GM18526 (cell line): ENCODE measurements around the gene NPTX1.
A peak's percentile ranks its signal among the peaks of the same experiment; 100 is the strongest.

Experiments used
- POLR2A ChIP-seq: IDR thresholded peaks from 3 replicates; pipeline ENCODE4 v1.6.1; 2011; ENCODE audit not compliant: insufficient read length; ENCODE audit errors: extremely low read depth

The NPTX1 gene

DNA sequence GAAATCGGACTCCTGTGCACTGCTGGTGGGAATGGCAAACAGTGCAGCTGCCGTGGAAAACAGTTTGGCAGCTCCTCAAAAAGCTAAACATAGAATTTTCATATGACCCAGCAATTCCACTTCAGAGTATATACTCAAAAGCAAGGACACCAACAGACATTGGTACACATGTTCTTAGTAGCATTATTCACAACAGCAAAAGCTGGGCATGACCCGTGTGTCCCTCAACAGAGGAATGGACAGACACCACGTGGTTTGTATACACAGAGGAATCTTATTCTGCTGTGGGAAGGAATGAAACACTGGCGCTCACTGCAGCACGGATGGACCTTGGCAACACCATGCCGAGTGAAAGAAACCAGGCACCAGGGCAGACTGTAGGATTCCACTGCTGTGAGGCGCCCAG is 16.0 kb downstream of the NPTX1 start:
- TF ChIP-seq POLR2A: no peak

DNA sequence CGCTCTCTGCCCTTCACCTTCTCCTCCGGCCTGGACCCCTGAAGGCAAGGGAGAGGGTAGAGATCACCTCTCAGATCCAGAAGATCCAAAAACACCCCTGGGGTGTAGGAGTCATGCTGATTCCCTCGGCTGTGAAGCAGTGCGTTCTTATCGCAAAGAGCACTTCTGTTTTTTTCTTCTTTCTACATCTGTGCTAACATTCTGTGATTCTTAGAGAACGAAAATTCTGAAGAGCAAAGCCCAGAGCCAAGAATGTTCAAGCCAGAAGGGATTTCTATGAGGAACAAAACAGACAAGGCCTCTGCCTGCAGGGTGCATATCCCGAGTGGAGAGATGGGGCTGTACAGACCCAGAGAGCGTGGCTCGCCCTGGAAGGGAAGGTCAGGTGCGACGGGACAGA is 17.2 kb downstream of the NPTX1 start:
- no peak for TF ChIP-seq POLR2A

DNA sequence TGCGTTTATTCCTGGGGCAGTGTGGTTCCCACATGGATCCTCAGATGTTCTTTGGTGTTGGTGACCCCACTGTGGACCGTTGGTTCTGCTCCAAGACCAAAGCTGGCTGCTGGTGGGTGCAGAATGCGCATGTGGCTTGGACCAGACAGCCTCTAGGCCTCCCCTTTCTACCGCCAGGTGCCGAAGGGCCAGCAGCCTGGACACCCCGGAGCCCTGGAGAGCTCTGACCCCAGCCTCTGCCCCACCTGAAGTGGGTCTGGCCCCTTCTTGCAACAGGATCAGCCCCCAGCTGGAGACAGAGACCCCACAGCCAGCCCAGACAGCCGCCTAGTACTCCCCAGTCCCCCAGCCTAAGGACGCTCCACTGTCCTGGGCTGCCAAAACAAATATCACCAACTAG is 18.4 kb downstream of the NPTX1 start:
- no peak for TF ChIP-seq POLR2A

DNA sequence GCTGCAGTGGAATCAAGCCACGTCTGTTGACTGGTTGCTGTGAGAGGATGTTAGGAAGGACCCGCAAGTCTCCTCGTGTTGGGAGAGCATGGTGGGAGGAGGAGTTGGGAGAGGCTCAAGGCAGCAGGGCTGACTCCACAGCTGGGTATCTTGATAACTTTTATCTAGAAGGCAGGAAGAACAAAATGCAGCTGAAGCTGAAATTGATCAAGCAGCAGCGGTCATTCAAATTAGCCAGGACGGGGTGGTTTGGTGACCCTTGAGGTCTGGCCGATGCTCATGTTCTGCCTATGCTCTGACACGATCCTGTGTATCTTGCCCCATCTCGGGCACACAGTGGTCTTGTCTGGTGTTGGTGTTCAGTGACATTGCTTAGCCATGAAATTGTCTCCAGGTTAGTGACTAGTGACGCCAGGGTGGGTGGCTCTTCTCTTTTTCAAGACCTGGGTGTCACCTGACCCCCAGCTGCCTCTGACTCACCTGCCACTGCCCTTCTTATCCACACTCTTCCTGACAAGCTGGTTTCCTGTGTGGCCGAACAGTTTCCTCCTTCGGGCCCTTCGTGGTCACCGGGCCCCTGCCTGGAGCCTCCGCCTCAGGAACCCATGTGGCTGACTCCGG is 19.1 kb downstream of the NPTX1 start:
- no peak for TF ChIP-seq POLR2A

DNA sequence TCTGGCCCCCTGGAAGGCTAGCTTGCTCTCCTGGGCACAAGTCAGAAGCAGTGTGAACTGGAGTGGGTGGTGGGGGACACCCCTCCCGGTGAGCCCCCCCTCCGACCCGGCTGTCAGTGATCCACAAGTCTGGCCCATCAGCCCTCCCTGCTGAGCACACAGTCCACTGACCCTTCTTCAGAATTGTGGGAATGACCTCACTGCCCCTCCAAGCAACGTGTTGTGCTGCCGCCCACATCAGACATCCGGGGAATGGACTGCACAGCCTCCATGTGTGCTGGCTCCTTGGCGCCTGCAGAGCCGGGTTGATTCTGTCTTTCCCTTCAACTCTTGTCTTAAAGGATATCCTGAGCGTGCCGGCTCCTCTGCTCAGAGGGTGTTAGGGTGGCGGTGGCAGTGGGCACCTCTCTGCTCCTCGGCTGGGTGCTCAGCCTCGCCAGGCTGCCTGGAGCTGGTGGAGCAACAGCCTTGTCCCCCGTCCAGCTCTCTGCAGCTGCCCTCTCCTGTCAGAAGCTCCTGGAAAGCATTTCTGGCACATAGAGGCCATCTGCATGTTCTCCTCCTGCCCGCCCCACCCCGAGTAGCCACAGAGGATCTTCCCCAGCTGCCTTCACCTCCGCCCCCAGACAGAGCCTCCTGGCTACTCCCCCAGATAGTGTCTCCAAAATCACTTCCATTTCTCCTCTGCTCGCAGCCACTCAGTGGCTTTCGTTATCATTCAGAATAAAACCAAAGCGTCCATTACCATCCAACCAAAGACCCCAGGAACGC is 19.8 kb downstream of the NPTX1 start:
- TF ChIP-seq POLR2A: no peak

DNA sequence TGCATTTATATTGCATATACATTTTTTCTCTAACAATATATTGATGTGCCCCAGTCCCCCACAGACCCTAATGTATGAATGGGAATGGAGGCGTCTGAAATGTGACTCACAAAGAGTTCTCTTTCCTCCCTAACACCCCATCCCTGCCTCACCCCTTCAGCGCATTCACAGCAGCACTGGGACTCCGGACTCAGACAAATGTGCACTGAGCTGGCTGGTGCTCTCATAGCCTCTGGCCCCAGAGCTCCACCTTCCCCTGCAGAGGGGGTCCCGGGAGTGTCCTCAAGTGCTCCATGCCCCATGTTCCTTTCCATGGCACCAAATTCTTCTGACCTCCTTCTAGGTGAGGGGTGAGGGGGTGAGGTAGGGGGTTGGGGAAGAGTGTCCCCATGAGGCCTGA is 20.6 kb downstream of the NPTX1 start:
- TF ChIP-seq POLR2A: no peak

DNA sequence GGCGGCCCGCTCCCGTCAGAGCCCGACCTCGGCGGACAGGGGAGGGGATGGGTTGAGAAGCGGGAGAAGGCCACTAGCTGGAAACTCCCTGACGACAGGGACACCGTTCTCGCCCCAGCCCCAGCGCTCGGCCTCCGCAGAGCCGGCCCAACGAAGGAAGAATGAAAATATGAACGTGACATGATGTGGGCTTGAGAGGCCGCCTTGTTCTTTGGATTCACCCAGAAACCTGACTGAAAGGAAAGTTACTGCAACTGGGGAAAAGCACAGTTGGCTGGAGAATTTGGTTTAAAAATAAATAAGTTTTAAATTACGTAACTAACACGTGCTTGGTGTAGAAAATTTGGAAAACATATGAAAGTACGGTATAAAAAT is 21.1 kb downstream of the NPTX1 start:
- no peak for TF ChIP-seq POLR2A

DNA sequence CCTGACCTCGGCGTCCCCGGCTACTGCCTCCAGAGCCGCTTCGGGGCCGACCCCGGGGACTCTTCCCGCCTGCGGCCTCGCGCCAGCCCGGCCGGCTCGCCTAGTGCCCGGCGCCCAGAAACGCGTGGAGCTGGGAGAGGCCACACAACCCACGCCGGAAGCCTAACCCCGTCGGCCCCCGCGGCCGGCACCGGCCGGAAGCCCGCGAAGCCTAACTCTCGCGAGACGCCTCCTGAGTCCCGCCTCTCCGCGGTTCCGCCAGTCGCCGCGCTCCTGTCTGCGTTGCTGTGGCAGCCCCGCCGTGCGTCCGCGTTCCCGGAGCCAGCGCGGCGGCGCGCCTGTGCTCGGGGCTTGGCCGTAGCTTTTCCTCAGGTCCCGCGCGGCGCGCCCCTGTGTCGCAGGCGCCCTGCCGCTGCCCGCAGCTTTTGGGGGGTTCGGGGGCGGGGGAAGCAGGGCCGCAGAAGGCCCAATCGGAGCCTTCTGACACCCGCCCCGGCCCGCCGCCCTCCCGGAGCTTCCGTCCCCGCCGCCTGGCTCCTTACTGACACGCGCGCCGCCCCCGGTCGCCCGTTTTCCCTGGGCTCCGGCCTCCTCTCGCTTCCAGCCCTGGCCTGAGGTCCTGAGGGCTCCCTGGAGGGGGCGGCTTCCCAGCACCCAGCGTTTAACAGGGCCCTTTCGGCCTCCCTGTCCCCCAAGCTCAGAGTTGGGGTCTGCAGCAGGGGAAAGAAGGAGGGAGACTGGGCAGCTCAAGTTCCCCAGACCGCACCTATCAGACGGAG is 21.7 kb downstream of the NPTX1 start:
- peak; percentile 93 for TF ChIP-seq POLR2A

DNA sequence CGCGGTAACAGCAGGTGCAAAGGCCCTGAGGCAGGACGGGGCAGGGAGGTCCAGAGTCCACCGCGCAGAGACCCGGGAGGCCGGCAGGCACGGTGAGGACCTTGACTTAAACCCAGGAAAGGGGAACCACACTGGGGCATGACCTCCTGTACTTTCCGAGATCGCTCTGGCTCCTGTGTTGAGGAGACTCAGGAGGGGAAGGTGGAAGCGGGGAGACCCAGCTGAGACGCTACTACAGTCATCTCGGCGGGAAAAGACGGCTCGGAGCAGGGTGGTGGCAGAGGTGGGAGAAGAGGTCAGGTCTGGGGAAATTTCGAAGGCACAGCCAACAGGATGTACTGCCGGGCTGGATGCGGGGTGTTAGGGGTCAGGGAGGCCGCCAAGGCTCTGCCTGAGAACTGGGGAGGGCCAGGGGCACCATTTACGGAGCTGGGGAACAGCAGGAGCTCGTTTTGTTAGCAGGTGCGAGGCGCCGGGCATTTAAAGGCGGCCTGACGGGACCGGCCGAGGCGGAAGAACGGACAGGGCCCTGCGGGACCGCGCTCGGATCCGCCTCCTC is 22.3 kb downstream of the NPTX1 start:
- no peak for TF ChIP-seq POLR2A

DNA sequence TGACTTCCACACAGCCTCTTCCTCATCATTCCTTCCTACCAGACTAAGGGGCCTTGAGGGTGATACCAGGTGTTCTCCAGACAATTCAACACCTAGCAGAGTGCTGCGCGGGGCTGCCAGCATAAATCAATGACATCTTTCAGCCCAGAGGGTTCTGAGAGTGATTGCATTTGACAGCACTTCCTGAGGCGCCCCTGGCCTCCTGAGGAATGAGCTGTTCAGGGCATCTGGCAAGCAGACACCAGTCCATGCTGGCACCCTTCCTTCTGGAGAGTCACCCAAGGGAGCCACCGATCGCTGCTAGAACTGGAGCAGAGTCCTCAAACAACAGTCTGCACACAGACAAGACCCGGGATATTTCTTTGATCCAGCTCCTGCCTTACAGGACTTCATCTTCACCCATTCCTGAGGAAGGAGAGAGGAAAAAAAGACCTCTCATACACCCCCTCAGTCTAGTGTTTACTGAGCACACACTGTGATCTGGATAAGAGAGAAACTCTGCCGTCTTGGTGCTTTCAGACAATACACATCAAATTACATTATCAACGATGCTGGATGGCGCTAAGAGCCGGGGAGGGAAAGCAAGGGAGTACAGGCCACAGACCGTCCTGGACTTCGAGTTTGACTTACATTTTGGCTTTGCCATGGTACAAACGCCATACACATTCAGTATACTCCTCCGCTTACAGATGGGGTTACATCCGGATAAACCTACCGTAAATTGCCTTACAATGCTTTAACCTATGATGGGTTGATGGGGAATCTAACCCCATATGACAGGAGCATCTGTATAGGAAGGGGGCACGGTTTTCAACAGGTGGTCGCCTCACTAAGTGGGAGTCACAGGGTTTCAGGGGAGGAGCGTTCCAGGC is 23.0 kb downstream of the NPTX1 start:
- no peak for TF ChIP-seq POLR2A

DNA sequence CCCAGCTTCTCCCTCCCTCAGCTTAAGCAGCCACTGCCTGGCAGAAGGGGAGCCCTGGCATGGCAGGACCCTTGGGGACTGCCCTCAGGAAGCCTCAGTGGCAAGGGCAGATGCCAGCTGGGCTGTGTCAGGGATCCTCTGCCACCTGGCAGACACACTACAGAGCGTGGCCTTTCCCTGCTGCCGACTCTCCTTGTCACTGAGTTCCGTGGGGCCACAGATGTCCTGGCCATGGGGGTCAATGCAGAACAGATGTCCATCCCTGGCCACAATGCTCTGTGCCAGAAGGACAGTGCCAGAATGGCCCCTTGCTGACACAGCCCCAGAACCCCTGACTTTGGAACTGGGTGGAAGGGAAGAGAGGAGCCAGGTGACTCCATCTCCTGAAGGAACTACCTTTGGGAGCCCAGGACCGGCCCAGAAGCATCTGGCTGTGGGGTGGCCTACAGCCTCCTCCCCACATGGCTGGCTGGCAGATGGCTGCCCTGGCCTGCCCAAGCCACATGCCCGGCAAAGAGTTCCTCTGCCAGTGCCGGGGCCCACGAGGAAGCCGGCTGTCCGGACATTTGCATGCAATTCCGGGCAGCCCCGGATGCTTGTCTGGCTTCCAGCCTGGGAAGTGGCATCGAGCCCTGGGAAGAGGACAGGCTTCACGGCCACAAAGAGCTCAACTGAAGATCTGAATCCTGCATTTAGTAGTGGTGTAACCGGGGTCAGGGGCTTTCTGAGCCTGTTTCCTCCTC is 24.1 kb downstream of the NPTX1 start:
- no peak for TF ChIP-seq POLR2A

DNA sequence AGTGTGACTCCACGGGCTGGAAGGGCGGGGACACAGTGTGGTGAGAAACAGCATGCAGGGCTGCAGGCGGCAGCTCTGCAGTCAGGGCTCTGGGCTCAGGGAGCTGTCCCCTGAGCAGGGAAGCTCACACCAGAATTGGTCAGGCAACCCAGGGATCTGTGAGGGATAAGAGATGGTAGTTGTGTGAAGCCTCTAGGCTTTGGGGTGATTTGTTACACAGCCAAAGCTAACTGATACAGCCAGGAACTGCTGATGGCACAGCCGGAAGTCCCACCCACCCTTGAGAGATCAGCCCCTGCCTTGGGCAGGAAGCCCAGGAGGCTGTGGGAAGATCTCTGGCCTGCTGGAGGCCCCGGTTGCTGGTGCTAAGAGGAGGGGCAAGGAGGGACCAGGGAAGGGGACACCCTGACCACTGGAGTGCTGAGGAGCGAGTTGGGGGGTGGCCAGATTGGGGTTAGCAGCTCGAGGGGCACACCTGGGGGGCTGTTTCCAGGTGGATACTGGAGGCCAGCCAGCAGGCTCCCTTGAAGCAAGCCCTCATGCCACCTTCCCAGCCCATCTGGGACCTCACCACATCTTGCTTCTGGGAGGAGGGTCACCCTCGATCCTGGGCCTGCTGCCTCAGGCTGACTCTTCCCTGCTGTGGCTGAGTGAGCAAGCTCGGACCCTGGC is 25.2 kb downstream of the NPTX1 start:
- no peak for TF ChIP-seq POLR2A

DNA sequence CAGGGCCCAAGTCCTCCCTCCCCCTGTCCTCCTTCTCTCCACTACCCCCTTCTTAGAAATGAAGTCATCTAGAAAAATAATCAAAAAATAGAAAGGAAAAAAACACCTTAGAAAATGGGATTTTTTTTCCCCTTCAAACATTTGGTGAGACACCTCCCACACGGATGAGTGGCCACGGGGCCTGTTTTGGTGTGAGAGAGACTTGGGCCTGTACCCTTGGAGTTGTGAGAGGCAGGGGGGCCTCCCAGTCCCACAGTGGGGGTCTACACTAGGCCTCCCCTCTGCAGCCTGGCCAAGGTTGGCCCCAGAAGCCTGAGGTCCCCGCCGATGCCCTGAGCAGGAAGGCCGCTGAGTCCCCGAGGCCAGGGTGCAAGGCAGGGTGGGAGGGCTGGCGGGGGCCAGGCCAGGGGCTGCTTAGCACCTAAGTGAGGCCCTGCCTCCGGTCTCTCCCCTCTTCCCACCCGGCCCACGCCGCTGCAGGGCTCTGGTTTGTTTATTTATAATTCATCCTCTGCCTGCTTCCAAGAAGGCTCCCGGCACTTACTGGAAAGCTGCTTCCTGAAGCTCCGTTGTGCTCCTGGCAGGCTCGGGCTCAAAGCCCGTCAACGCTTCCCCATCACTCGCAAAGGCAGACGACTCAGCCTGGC is 26.4 kb downstream of the NPTX1 start:
- no peak for TF ChIP-seq POLR2A
